HG02938 (cell line): Measurements from ENCODE around the gene USP30.

Experiments used
- ATAC-seq: cut with Tn5 transposase; IDR thresholded peaks from one replicate; pipeline ENCODE4 v1.9.1; 2021; ENCODE audit warnings: mild to moderate bottlenecking, moderate library complexity; ENCODE audit not compliant: unreplicated experiment

The USP30 gene

GRCh38 chr12:109125791-109126190 lies 73.4 kb downstream of the USP30 start:
- no peak for ATAC-seq

GRCh38 chr12:109126784-109127183 lies 74.4 kb downstream of the USP30 start:
- no peak for ATAC-seq

GRCh38 chr12:109127533-109128242 lies 75.3 kb downstream of the USP30 start:
- ATAC-seq = no peak

- ATAC-seq = no peak
Observed at GRCh38 chr12:109130297-109131153, 78.1 kb downstream of the USP30 start.

GRCh38 chr12:109131154-109132050 lies 79.0 kb downstream of the USP30 start:
- no peak for ATAC-seq

- ATAC-seq = no peak
Observed at GRCh38 chr12:109134186-109134917, 82.0 kb downstream of the USP30 start.

GRCh38 chr12:109137055-109137454 lies 84.7 kb downstream of the USP30 start:
- ATAC-seq = no peak
